GM19372 (cell line): Measurements from ENCODE around the gene SKOR2.
"Not testable (repeated sequence)": the region's sequence is repeated elsewhere in the genome, so short reads cannot be mapped to it uniquely, and the experiment has no call there.

Experiments used
- ATAC-seq: cut with Tn5 transposase; IDR thresholded peaks from one replicate; pipeline ENCODE4 v1.9.1; 2021; ENCODE audit warnings: mild to moderate bottlenecking, low read depth, moderate library complexity; ENCODE audit not compliant: unreplicated experiment

The SKOR2 gene

DNA sequence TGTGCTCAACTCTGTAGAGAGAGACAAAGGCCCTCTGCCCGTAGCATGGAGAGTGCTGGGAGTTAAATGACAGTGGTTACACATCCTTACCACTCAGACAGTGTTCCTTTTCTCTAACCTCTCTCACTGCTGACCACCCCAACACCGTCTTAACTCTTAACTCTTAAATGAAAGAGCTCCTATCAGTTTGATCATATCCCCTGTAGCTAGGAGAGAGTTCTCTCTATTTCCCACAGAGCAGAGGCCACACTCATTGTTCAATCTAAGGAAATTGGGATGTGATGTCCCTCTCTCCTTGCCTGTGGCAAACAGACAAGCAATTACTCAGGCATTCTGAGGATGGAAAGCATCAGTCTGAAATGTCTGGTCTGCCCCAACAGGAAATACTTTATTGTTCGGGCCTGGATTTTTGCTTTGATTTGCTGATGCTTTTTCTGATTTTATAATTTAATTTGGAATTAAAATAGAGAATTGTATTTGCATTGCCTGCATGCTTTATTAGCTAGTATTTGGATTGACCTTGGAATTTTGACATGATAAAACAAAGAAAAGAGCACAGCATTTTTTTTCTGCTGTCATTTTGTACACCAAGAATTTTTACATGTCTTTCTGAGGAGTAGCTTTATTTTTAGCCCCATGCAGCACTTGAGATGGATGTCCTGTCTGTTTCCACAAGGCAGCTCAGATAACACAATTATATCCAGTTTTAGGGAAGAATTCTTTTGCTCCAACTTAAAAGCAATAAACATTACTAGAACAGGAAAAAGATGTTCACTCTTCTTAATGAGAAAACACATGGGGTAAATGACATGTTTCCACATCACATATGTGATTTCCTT lies 47.6 kb downstream of the SKOR2 start:
- no peak for ATAC-seq

DNA sequence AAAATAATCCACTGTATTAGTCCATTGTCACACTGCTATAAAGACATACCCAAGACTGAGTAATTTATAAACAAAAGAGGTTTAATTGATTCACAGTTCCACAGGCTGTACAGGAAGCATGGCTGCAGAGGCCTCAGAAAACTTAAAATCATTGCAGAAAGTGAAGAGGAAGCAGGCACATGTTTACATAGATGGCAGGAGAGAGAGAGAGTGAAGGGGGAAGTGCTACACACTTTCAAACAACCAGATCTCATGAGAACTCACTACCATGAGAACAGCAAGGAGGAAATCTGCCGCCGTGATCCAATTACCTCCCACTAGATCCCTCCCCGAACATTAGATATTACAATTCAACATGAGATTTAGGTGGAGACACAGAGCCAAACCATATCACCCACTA lies 55.5 kb downstream of the SKOR2 start:
- not testable (repeated sequence) for ATAC-seq

DNA sequence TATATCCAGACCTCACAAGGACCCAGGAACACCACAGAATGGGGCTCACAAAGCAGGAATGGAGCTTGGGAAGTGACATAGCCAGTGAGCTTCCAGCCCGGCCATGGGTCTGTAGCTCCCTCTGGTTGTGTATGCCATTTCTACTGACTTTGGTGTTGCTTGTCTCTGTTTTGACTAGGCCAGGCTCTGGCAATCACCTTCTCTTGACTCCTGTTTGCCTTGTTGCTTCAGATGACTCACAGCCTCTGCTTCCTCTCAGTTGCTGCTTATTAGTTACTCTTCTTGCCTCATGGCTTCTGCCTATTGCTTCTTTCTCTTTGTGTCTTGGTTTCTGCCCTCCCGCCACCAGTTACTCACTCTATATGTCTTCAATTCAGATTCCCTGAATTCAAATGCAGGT lies 59.5 kb downstream of the SKOR2 start:
- ATAC-seq, result no peak

DNA sequence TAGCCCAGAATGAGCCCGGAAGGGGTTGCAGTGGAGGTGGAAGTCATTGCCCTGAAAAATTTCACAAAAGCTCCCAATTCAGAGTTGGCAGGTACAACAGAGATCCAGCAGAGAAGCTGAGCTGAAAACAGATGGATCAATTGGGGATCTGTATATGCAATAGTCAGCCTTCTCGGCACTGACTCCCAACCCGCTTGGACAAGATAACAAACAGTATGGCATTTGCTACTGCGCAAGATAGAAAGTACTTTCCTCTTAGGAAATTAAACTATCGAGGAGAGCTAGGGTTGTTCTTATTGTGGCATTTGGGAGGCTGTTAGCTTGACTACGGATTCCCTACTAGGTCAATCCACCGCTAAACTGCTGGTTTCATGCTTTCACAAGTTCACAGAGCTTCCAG lies 63.7 kb downstream of the SKOR2 start:
- no peak for ATAC-seq

DNA sequence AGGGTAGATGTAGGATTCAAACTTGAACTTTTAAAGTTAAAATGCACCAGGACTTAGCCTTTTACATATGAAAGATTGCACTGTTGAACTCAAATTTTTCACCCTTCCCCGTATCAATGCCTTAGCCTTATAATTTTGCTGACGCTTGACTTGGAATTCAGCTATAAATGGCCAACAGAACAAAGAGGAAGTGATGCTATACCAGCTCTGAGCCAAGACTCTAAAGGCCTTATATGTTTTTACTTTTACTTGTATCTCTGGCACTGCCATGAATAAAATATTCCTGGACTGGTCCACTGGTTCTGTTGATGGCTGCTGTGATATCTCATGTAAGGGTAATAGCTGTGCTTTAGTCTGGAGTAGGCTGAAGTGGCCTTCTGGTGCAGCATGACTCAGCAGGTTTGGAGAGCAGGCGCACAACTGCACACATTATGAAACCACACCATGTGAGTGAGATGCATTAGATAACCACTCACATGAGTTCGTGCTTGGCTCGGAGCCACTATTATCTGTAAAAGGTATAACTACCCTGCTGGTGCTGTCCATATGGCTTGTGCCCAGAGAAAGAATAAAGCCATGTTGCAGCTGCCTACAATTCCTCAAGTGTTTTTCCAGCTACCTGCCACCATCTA lies 66.9 kb downstream of the SKOR2 start:
- ATAC-seq, result no peak

DNA sequence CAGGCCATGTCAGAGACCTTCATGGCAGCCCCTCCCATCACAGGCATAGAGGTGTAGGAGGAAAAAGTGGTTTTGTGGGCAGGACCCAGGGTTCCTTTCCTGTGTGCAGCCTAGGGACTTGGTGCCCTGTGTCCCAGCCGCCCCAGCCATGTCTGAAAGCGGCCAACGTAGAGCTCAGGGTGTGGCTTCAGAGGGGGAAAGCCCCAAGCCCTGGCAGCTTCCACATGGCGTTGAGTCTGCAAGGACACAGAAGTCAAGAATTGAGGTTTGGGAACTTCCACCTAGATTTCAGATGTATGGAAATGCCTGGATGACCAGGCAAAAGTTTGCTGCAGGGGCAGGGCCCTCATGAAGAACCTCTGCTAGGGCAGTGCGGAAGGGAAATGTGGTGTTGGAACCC lies 69.3 kb downstream of the SKOR2 start:
- not testable (repeated sequence) for ATAC-seq

DNA sequence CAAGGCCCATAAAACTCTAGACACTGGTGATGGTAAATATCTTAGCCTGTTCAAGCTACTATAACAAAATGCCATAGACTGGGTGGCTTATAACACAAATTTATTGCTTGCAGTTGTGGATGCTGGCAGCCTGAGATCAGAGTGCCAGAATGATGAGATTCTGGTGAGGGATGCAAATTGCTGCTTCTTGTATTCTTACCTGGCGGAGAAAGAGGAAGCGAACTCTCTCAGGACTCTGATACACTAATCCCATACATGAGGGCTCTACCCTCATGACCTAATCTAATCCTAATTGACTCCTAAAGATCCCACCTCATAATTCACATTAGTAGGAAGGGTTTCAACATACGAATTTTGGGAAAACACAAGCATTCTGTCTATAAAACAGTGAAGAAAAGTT lies 70.7 kb downstream of the SKOR2 start:
- ATAC-seq, result no peak

DNA sequence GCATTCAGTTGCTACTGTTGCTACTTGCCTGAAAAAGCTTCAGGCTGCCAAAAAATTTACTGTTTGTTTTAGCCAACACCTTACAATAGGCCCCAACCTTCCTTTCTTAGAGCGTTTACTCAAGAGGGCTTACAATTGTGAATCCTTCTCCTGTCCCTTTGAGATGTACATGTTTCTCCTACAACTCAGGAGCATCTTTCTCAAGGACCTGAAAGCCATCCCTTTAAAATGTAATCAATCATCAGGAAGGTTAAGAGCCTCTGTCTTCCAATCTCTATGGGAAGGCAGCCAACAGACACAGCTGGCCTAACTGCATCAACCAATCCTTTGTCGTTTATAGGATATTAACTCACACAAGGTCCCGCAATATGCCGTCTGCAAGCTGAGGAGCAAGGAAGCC lies 71.9 kb downstream of the SKOR2 start:
- ATAC-seq, result no peak

DNA sequence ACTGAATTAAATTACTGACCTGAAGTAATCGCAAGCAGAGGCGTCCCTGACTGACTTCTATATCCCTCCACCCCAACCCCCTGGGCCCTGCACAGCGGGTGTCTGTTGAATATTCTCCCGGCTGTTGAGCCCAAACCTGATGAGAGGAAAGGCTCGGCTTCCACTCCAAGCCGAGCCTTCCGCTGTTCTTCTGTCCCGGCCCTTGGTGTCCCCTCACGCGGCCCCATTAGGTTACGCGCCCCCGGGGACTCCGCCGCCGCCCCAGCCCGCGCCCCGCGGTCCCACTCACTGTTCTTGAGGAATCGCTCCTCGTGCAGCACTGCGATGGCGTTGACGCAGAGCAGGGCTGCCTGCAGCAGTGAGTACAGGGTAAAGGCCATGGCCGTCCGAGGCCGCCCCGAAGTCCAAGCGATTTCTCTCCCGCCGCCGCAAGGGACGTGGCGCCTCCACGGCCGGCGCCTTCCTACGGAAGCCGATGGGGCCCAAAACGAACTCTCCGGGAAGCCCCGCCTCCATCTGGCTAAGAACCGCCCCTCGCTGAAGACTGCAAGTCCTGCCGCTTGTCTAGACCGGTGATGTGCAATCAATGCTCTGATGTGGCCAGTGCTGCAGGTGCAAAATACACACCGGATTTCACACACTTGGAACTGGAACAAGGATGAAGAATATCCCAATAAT lies 75.4 kb downstream of the SKOR2 start, which contains the start of gene IER3IP1:
Gene IER3IP1, minus strand, starts transcription at position 467 of the 678 bp plus-strand sequence. Its CDS starts 87 bp downstream, at position 380.
- ATAC-seq, result peak; percentile 89

DNA sequence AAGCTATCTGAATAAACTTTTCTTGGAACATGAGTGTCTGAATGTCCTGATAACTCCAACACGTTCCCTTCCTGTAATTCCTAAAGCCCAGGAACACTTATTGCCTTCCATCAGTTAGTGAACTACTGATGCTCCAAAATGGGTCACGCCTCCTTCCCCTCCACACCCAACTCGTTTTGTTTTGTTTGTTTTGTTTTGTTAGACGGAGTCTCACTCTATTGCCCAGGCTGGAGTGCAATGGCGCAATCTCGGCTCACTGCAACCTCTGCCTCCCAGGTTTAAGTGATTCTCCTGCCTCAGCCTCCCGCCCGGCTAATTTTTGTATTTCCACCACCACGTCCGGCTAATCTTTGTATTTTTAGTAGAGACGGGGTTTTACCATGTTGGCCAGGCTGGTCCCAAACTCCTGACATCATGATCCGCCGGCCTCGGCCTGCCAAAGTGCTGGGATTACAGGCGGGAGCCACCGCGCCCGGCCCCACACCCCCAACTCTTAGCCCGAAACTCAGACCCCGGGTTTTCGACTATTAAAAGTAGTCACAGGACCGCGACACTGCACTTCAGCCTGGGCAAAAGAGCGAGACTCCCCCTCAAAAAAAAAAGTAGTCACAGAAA lies 76.1 kb downstream of the SKOR2 start:
- ATAC-seq, result no peak

DNA sequence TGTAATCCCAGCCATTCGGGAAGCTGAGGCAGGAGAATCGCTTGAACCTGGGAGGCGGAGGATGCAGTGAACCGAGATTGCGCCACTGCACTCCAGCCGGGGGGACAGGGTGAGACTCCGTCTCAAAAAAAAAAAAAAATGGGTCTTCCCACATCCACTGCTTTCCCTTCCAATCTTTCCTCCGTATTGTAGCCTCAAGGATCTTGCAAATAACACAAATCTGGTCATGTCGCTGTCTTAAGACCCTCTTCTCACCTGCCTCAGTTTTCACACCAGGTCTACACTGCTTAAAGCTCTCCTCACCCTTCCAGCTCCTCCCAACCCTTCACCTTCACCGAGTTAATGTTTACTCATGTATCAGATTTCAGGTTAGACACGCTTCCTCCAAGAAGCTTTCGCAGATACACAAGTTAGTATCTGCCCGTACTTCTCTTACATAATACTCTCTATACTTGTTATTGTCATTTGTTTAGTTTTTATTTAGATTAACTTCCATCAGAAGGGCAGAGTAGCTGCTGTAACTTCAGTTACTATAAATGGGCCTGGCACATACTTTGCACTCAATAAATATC lies 76.8 kb downstream of the SKOR2 start:
- ATAC-seq, result no peak

DNA sequence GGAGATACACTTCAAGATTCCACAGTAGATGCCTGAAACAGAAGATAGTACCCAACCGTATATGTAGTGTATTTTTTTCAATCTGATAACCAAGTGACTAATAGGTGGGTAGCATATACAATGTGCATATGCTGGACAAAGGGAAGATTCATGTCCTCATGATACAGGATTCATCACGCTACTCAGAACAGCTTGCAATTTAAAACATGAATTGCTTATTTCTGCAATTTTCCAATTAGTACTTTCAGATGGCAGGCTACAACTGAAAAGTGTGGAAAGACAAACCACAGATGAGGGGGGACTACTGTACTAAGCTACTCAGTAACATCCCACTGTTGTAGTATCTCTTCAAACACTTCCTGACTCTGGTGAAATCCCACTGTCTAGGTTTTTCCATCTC lies 79.0 kb downstream of the SKOR2 start:
- ATAC-seq, result no peak

DNA sequence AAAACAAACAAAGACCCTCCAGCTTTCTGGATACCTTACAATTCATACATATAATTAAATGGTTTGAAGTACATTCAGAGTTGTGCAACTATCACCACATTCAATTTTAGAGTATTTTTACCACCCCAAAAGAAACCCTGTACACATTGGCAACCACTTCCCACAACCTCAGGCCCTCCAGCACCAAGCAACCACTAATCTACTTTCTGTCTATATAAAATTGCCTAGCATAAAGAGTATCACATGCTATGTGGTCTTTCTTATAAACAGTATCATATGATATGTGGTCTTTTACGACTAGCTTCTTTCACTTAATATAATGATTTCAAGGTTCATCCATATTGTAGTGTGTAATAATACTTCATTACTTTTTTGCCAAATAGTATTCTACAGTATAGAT lies 82.5 kb downstream of the SKOR2 start:
- no peak for ATAC-seq

DNA sequence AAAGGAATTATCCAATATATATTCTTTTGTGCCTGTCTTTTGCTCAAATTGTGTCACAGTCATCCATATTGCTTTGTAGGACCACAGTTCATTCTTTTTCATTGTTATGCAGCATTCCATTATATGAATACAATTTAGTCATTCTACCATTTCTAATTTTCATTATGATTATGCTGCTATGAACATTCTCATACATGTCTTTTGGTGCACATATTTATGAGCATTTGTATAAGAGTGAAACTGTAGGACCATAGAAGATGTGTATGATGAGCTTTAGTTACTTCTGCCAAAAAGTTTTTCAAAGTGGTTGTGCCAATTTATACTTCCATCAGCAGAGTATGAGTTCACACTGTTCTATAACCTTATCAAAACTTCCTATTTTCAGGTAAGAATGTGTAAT lies 83.0 kb downstream of the SKOR2 start:
- ATAC-seq, result no peak

DNA sequence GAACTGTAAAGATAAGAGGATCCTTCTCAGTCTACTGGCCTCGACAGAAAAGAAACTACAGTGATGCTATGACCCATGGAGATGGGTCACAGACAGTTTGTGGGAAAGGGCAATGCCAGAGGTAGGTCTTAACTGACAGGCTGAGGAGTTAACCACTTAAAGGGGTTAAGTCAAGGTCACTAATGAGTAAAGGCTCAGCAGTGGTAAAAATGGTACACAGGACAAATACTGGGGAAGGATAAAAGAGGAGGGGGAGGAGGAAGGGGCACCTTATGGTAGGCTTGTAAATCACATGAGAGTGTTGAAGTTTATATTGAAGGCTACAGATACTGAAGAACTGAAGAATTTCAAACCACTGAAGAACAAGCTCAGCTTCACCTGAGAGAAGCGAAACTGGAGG lies 85.2 kb downstream of the SKOR2 start:
- no peak for ATAC-seq

DNA sequence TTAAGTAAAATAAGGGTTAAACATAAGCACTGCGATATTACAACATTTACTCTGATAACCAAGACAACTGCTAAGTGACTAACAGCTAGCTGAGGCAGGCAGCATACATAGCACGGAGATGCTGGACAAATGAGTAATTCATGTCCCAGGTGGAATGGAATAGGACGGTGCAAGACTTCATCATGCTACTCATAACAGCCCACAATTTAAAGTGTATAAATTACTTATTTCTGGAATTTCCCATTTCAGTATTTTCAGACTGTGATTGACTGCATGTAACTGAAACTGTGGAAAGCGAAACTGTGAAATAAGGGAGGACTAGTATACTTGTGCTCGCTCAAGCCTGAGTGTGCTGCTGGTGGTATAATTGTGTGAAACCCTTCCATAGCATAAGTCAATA lies 88.2 kb downstream of the SKOR2 start:
- ATAC-seq, result peak; percentile 79

DNA sequence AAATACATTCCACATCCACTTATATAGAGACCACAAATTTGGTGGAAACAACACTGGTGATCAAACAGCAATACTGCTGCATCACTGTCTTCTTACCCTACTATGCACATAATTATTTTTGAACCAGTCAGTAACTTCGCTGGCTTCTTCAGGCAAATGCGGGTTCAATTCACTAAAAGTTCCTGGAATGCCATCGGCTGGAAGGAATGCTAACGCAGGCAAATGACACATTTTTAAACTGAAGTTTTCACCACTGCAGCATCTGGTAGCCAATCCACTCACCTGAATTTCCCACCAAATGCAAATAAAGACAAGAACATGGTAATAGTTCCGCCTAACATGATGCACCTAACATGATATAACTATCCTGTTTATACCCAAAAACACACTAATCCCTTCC lies 91.2 kb downstream of the SKOR2 start:
- no peak for ATAC-seq

DNA sequence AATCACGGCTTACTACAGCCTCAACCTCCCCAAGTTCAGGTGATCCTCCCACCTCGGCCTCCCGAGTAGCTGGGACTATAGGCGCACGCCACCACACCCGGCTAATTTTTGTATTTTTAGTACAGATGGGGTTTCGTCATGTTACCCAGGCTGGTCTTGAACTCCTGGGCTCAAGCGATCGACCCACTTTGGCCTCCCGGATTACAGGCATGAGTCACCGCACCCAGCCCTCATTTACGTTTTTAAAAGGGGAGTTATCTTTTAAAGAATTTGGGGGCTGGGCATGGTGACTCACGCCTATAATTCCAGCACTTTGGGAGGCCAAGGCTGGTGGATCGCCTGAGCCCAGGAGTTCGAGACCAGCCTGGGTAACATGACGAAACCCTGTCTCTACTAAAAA lies 93.1 kb downstream of the SKOR2 start:
- not testable (repeated sequence) for ATAC-seq
